CD4-positive, CD25-positive, alpha-beta regulatory T cell (primary cell): ENCODE results near the gene PIGN. TPM values are rescaled to one million over a fixed set of nuclear protein-coding genes. Genes with fewer than 3 reads are reported as not detected.

Experiments
- ATAC-seq, 2 donors: fragments of 150-1000 bp; cut with Tn5 transposase; one replicate each; pipeline ENCODE4 v1.10.0; 2021; ENCODE audit warnings: low read depth in 2 of 2, moderate number of reproducible peaks in 2 of 2, moderate library complexity in 1 of 2
- DNase-seq, 3 donors: peaks; one replicate each; pipeline versions ENCODE4 v3.0.0 to v3.0.0-alpha.2; 2012 to 2022; ENCODE audit warnings: mixed read lengths in 1 of 3
- H3K27ac ChIP-seq: one replicate; pipeline ENCODE4 v1.7.0; 2013; ENCODE audit warnings: mild to moderate bottlenecking, low read length; ENCODE audit not compliant: insufficient read depth, poor library complexity, severe bottlenecking
- H3K27me3 ChIP-seq: one replicate; pipeline ENCODE4 v1.7.0; 2013; ENCODE audit warnings: low read length; ENCODE audit not compliant: control insufficient read depth, insufficient read depth
- H3K36me3 ChIP-seq: one replicate; pipeline ENCODE4 v1.7.0; 2013; ENCODE audit warnings: mild to moderate bottlenecking, low read length, moderate library complexity; ENCODE audit not compliant: control insufficient read depth, insufficient read depth
- H3K4me1 ChIP-seq: 2 replicates; pipeline ENCODE4 v1.7.0; 2013; ENCODE audit warnings: mild to moderate bottlenecking, low read length; ENCODE audit not compliant: insufficient read depth, control insufficient read depth, poor library complexity, severe bottlenecking
- H3K4me3 ChIP-seq: one replicate; pipeline ENCODE4 v1.7.0; 2013; ENCODE audit warnings: low read depth, mild to moderate bottlenecking, low read length, moderate library complexity
- H3K9me3 ChIP-seq, 2 experiments: 1 replicate in 1 of 2; 2 replicates in 1 of 2; pipeline ENCODE4 v1.7.0; 2013; ENCODE audit warnings: low read length in 2 of 2, mild to moderate bottlenecking in 1 of 2, moderate library complexity in 1 of 2; ENCODE audit not compliant: control insufficient read depth in 2 of 2
- H3K27ac Mint-ChIP-seq, 3 donors: one replicate each; pipeline ENCODE4 v1.8.0; 2020 to 2022; ENCODE audit warnings: mild to moderate bottlenecking in 3 of 3, mixed read lengths in 3 of 3, moderate library complexity in 2 of 3
- H3K27me3 Mint-ChIP-seq: one replicate; pipeline ENCODE4 v1.8.0; 2022; ENCODE audit warnings: mild to moderate bottlenecking, mixed read lengths
- H3K36me3 Mint-ChIP-seq: one replicate; pipeline ENCODE4 v1.8.0; 2020; ENCODE audit warnings: mixed read lengths
- H3K4me1 Mint-ChIP-seq, 4 donors: one replicate each; pipeline ENCODE4 v1.8.0; 2020 to 2022; ENCODE audit warnings: mixed read lengths in 4 of 4, mild to moderate bottlenecking in 1 of 4
- H3K4me3 Mint-ChIP-seq, 4 donors: one replicate each; pipeline ENCODE4 v1.8.0; 2020 to 2022; ENCODE audit warnings: mild to moderate bottlenecking in 4 of 4, mixed read lengths in 4 of 4, moderate library complexity in 3 of 4
- H3K9me3 Mint-ChIP-seq, 7 donors: one replicate each; pipeline ENCODE4 v1.8.0; 2020 to 2022; ENCODE audit warnings: mixed read lengths in 7 of 7, mild to moderate bottlenecking in 3 of 7, moderate library complexity in 2 of 7
- polyA plus RNA-seq, 4 donors: library from polyadenylated mRNA; unstranded; fragments of 300-500 nt; fragmentation: Illumina TruSeq; gene quantifications; one replicate each; pipeline ENCODE4 v1.2.3, GENCODE V29; 2021
- total RNA-seq: library from RNA; stranded (reverse); gene quantifications from one replicate; pipeline ENCODE4 v1.2.3, GENCODE V29; 2022

PIGN gene
- total and polyA plus RNA-seq, 5 donors from 2014 or later: 11.1 to 14.6 (median 12.0) TPM

DNA sequence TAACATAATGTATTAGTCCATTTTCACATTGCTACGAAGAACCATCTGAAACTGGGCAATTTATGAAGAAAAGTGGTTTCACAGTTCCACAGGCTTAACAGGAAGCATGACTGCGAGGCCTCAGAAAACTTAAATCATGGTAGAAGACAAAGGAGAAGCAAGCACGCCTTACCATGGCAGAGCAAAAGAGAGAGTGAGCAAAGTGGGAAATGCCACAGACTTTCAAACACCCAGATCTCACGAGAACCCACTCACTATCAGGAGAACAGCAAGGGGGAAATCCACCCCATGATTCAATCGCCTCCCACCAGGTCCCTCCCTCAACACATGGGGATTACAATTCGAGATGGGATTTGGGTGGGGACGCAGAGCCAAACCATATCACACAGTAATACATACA is 22.5 kb downstream of the PIGN start:
- ATAC-seq (no peak), DNase-seq (no peak)
- Histone ChIP-seq H3K4me1 (no peaks in the 10 kb centered on the region), H3K9me3 (no peaks in the 10 kb centered on the region), H3K27ac (no peak overlapping the region), H3K36me3 (peaks cover 10% of the 10 kb centered on the region), H3K4me3 (no peak overlapping the region), H3K27me3 (no peaks in the 10 kb centered on the region)
- Mint-ChIP-seq H3K9me3 (peaks cover 0 to 3% (median 1%) of the 10 kb centered on the region in 7 donors), H3K27ac (no peak overlapping the region), H3K27me3 (no peaks in the 10 kb centered on the region), H3K4me3 (no peak overlapping the region), H3K36me3 (peaks cover 28% of the 10 kb centered on the region), H3K4me1 (peaks cover 3 to 18% (median 8%) of the 10 kb centered on the region in 4 donors)

DNA sequence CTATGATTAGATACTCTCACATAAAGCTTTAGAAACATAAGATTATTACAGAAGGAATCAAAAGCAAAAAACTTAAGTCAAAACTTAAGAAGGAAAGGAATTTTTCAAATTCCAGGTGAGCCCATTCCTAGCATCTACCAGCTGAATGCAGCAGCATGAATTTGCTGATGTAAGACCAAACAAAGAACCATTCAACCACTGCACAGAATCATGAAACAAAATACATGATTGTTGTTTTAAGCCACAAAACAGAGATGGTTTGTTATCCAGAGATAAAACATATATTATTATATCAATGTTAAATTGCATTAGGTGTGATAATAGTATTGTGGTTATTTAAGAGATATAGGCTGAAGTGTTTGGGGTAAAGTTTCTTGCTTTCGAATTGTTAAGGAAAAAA is 29.0 kb downstream of the PIGN start:
- peaks cover 0 to 5% (median 4%) of the 10 kb centered on the region in 4 donors for H3K4me1 Mint-ChIP-seq
- Histone ChIP-seq H3K27ac (no peak overlapping the region), H3K27me3 (no peaks in the 10 kb centered on the region), H3K4me1 (no peaks in the 10 kb centered on the region), H3K9me3 (no peaks in the 10 kb centered on the region), H3K36me3 (peaks cover 18% of the 10 kb centered on the region), H3K4me3 (no peak overlapping the region)
- H3K27ac Mint-ChIP-seq: no peak overlapping the region
- no peak overlapping the region for H3K4me3 Mint-ChIP-seq
- H3K27me3 Mint-ChIP-seq: no peaks in the 10 kb centered on the region
- H3K36me3 Mint-ChIP-seq: peaks cover 28% of the 10 kb centered on the region
- H3K9me3 Mint-ChIP-seq: no peaks in the 10 kb centered on the region
- no peak for ATAC-seq
- no peak for DNase-seq

GRCh38 chr18:62152844-62153243 is 34.0 kb downstream of the PIGN start:
- Histone ChIP-seq H3K36me3 (peaks cover 9% of the 10 kb centered on the region), H3K27me3 (no peaks in the 10 kb centered on the region), H3K4me3 (no peak overlapping the region), H3K27ac (no peak overlapping the region), H3K4me1 (no peaks in the 10 kb centered on the region), H3K9me3 (no peaks in the 10 kb centered on the region)
- no peak for ATAC-seq
- peaks cover 0 to 2% (median under 1%) of the 10 kb centered on the region in 4 donors for H3K4me1 Mint-ChIP-seq
- no peak overlapping the region for H3K27ac Mint-ChIP-seq
- H3K9me3 Mint-ChIP-seq: no peaks in the 10 kb centered on the region
- H3K27me3 Mint-ChIP-seq: no peaks in the 10 kb centered on the region
- no peak for DNase-seq
- no peak overlapping the region for H3K4me3 Mint-ChIP-seq
- peaks cover 25% of the 10 kb centered on the region for H3K36me3 Mint-ChIP-seq

DNA sequence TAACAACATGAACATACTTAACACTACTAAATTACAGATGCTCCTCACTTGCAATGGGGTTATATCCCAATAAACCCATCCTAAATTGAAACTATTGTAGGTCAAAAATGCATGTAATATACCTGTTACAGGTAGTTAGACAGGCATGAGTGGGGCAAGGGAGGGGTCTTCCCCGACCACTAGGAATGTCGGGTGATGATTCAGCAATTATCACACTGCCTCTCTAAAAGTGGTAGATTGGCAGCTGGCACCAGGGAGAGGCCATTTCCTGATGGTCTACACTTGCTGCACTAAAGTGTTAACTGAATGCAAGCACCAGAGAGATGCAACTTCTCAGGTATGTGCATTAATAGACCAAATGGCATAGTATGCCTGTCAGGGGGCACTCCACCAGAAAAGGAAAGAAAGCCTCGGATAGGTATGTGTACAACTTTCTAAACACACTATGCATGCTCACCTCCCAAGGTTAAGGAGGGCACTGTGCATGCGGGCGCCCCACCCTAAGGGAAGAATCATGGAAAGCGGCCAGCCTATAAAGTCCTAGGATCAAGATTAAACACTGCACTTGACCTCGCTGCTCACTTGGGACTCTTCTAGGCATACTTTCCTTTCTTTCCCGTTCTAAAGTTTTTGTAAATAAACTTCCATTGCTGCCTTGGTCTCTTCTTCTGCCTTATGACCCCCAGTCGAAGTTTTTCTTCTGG is 35.6 kb downstream of the PIGN start:
- no peaks in the 10 kb centered on the region for H3K27me3 ChIP-seq
- Mint-ChIP-seq H3K27me3 (no peaks in the 10 kb centered on the region), H3K4me3 (no peak overlapping the region), H3K36me3 (peaks cover 24% of the 10 kb centered on the region), H3K9me3 (no peaks in the 10 kb centered on the region), H3K4me1 (no peaks in the 10 kb centered on the region), H3K27ac (no peak overlapping the region)
- no peaks in the 10 kb centered on the region for H3K4me1 ChIP-seq
- no peak overlapping the region for H3K4me3 ChIP-seq
- no peaks in the 10 kb centered on the region for H3K9me3 ChIP-seq
- no peak for ATAC-seq
- peaks cover 4% of the 10 kb centered on the region for H3K36me3 ChIP-seq
- no peak for DNase-seq
- H3K27ac ChIP-seq: no peak overlapping the region

DNA sequence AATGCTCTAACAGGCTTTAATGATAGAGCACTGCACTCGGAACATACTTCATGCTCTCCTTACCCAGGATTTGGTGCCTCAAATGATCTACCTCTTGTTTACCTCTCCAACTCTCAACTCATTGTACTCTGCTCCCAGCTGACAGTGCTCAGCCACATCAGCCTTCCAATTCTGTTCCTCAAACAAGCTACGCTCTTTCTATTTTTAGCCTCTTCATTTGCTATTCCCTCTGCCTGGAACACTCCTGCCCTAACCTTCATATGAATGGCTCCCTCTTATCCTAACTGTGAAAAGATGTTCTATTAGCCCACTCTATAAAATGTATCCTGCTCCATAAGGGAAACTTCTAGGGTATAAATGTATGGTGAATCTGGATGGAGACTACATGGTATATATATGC is 42.5 kb downstream of the PIGN start:
- Mint-ChIP-seq H3K4me1 (no peaks in the 10 kb centered on the region), H3K27me3 (no peaks in the 10 kb centered on the region), H3K9me3 (no peaks in the 10 kb centered on the region), H3K4me3 (no peak overlapping the region), H3K36me3 (peaks cover 16% of the 10 kb centered on the region), H3K27ac (peak overlapping the region in 1 of 3 donors; percentile 50)
- no peaks in the 10 kb centered on the region for H3K27me3 ChIP-seq
- H3K4me3 ChIP-seq: no peak overlapping the region
- DNase-seq (no peak), ATAC-seq (no peak)
- peaks cover 12% of the 10 kb centered on the region for H3K36me3 ChIP-seq
- no peaks in the 10 kb centered on the region for H3K9me3 ChIP-seq
- H3K4me1 ChIP-seq: no peaks in the 10 kb centered on the region
- no peak overlapping the region for H3K27ac ChIP-seq

DNA sequence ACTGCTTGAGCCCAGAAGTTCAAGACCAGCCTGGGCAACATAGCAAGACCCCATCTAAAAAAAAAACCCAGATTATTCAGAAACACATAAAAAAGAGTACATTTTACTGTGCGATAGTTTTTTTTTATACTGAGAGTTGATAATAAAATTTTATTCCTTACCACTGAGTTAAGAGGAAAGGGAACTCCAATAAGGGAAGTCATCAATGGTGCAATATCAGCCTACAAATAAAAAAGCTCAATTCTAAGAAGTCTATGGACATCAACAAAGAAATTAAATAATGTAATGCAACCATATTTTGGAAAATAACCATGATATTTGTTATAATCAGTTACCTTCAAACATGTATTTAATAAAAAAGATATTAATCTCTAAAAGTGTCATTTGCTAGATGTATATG is 46.6 kb downstream of the PIGN start:
- Mint-ChIP-seq H3K9me3 (no peaks in the 10 kb centered on the region), H3K27me3 (no peaks in the 10 kb centered on the region), H3K4me3 (no peak overlapping the region), H3K4me1 (peaks cover 0 to 4% (median 0%) of the 10 kb centered on the region in 4 donors), H3K36me3 (peaks cover 21% of the 10 kb centered on the region), H3K27ac (no peak overlapping the region)
- H3K36me3 ChIP-seq: peaks cover 17% of the 10 kb centered on the region
- no peak overlapping the region for H3K27ac ChIP-seq
- no peaks in the 10 kb centered on the region for H3K4me1 ChIP-seq
- ATAC-seq: no peak
- no peak for DNase-seq
- no peak overlapping the region for H3K4me3 ChIP-seq
- H3K27me3 ChIP-seq: no peaks in the 10 kb centered on the region
- H3K9me3 ChIP-seq: no peaks in the 10 kb centered on the region

DNA sequence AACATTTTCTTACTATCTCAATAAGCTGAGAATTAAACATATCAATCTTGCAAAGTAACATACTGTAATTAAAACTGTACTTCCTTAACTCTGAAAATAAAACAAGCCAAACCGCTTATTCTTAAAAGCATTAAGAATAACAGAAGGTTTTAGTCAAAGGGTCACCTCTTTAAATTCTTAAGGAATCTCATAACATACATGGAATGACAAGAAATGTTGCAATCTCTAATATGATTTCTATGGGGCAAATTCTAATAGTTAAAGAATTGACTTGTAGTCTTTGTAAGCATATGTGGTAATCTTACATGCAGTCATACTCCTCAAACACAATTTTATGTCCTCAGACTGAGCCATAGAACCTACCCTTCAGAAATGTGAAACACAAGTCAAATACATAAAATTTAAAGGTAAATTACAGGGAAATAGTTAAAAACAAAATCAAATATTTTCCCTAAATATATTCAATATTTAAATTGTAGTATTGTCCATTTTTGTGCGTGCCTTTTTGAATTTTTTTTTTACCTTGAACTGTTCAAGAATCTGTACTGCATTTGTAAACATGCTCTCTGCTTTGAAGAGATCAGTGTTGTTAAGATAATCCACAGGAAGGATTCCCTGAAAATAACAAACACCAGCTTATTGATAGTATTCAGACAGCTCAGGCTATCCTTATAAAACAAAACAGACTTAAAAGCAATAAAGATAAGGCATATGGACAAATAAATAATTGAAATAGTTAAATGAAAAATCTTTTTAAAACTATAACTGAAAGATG is 48.2 kb downstream of the PIGN start:
- Mint-ChIP-seq H3K9me3 (no peaks in the 10 kb centered on the region), H3K27ac (no peak overlapping the region), H3K27me3 (no peaks in the 10 kb centered on the region), H3K4me3 (no peak overlapping the region), H3K4me1 (peaks cover 0 to 4% (median 0%) of the 10 kb centered on the region in 4 donors), H3K36me3 (peaks cover 12% of the 10 kb centered on the region)
- Histone ChIP-seq H3K4me3 (no peak overlapping the region), H3K27me3 (no peaks in the 10 kb centered on the region), H3K4me1 (no peaks in the 10 kb centered on the region), H3K36me3 (peaks cover 13% of the 10 kb centered on the region), H3K9me3 (no peaks in the 10 kb centered on the region), H3K27ac (no peak overlapping the region)
- ATAC-seq (no peak), DNase-seq (no peak)
